ENCODE data around the gene PSMD5. TPM values are rescaled to one million over a fixed set of nuclear protein-coding genes. Genes with fewer than 3 reads are reported as not detected.
"Not testable (repeated sequence)": the region's sequence is repeated elsewhere in the genome, so short reads cannot be mapped to it uniquely, and the experiment has no call there.

PSMD5 gene
- total and polyA plus RNA-seq, 2 donors (not counting 1 experiment from before 2014, with no cell fraction given) = 33.9 to 48.3 TPM

DNA sequence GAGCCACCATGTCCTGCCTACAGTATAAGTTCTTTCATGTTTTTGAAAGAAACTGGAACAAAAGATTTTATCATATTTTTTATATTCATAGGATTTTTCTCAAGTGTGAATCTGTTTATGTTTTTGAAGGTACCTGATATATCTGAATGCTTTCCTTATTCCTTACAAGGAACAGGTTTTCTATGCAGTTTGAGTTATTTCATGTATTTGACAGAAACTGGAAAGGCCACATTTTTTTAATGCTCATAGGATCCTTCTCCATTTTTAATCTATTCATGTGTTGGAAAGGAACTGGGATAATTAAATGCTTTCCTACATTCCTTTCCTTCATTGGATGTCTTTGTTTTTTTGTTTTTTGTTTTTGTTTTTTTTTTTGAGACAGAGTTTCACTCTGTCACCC is 33.8 kb downstream of the PSMD5 start:
- no peaks in the 10 kb centered on the region for H3K4me1 ChIP-seq (ENCODE audit: control insufficient read depth, extremely low read depth, insufficient read depth, low read length)
- H3K4me2 ChIP-seq (ENCODE audit: extremely low read depth, insufficient read depth, low read length) = no peak overlapping the region
- H3K27ac ChIP-seq (ENCODE audit: insufficient read depth, low read length) = no peak overlapping the region
- H3K4me3 ChIP-seq (replicated peaks in 1 of 4; ENCODE audit: control extremely low read depth in 1 of 4, insufficient read depth in 1 of 4, low read depth in 3 of 4, low read length in 4 of 4) = no peak overlapping the region
- no peaks in the 10 kb centered on the region for H4K20me1 ChIP-seq (ENCODE audit: control insufficient read depth, extremely low read depth, insufficient read depth, low read length)
- no peaks in the 10 kb centered on the region for H3K9me3 ChIP-seq (ENCODE audit: control insufficient read depth, insufficient read depth, low read depth, low read length)
- H2AFZ ChIP-seq (ENCODE audit: low read length) = no peak overlapping the region
- H3K27me3 ChIP-seq (ENCODE audit: control insufficient read depth, insufficient read depth, low read length) = no peaks in the 10 kb centered on the region
- H3K9ac ChIP-seq (ENCODE audit: insufficient read depth, low read length) = no peak overlapping the region
- H3K36me3 ChIP-seq (ENCODE audit: control insufficient read depth, insufficient read depth, low read length) = no peaks in the 10 kb centered on the region
- no peak for TF ChIP-seq CTCF (conservative IDR thresholded peaks at IDR 0.05 in 1 of 2, IDR thresholded peaks at IDR 0.05 in 1 of 2; ENCODE audit: low read depth in 1 of 2, low read length in 2 of 2)
- TF ChIP-seq EZH2 (IDR thresholded peaks at IDR 0.05; ENCODE audit: low read length, missing control alignments) = no peak
- no peak for DNase-seq (ENCODE audit: low read depth in 2 of 2)
- no peaks in the 10 kb centered on the region for H3K79me2 ChIP-seq (ENCODE audit: control insufficient read depth, insufficient read depth, low read length)

DNA sequence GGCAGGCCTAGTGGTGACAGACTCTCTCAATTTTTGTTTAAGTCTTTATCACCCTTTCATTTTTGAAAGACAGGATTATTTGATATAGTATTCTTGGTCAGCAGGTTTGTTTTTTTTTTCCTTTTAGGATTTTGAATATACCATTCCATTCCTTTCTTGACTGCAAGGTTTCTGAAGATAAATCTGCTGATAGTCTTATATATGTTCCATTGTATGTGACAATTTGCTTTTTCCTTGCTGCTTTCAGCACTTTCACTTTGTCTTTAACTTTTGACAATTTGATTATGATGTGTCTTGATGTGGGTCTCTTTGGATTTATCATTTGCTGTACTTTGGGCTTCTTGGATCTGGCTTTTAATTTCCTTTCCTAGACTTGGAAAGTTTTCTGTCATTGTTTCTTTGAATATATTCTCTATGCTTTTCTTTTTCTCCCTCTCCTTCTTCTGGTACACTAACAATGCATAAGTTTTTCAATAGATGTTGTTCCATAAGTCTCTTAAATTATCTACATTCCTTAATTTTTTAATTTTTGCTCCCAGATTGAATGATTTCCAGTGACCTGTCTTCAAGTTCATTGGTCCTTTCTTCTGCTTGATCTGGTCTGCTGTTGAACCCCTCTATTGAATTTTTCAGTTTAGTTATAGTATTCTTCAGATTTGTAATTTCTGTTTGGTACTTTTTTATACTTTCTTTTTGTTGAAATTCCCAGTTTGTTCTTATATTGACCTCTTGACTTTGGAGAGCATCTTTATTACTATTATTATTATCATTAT is 34.9 kb downstream of the PSMD5 start:
- Histone ChIP-seq H3K4me1 (ENCODE audit: control insufficient read depth, extremely low read depth, insufficient read depth, low read length) (no peaks in the 10 kb centered on the region), H3K79me2 (ENCODE audit: control insufficient read depth, insufficient read depth, low read length) (no peaks in the 10 kb centered on the region), H3K4me2 (ENCODE audit: extremely low read depth, insufficient read depth, low read length) (no peak overlapping the region), H3K4me3 (replicated peaks in 1 of 4; ENCODE audit: control extremely low read depth in 1 of 4, insufficient read depth in 1 of 4, low read depth in 3 of 4, low read length in 4 of 4) (no peak overlapping the region), H3K9ac (ENCODE audit: insufficient read depth, low read length) (no peak overlapping the region), H3K36me3 (ENCODE audit: control insufficient read depth, insufficient read depth, low read length) (no peaks in the 10 kb centered on the region), H4K20me1 (ENCODE audit: control insufficient read depth, extremely low read depth, insufficient read depth, low read length) (no peaks in the 10 kb centered on the region), H2AFZ (ENCODE audit: low read length) (no peak overlapping the region), H3K27ac (ENCODE audit: insufficient read depth, low read length) (no peak overlapping the region), H3K27me3 (ENCODE audit: control insufficient read depth, insufficient read depth, low read length) (no peaks in the 10 kb centered on the region), H3K9me3 (ENCODE audit: control insufficient read depth, insufficient read depth, low read depth, low read length) (no peaks in the 10 kb centered on the region)
- no peak for DNase-seq (ENCODE audit: low read depth in 2 of 2)
- TF ChIP-seq CTCF (conservative IDR thresholded peaks at IDR 0.05 in 1 of 2, IDR thresholded peaks at IDR 0.05 in 1 of 2; ENCODE audit: low read depth in 1 of 2, low read length in 2 of 2) = no peak
- no peak for TF ChIP-seq EZH2 (IDR thresholded peaks at IDR 0.05; ENCODE audit: low read length, missing control alignments)

- not testable (repeated sequence) for H3K9ac ChIP-seq (ENCODE audit: insufficient read depth, low read length); H3K36me3 ChIP-seq (ENCODE audit: control insufficient read depth, insufficient read depth, low read length); H3K9me3 ChIP-seq (ENCODE audit: control insufficient read depth, insufficient read depth, low read depth, low read length); H3K79me2 ChIP-seq (ENCODE audit: control insufficient read depth, insufficient read depth, low read length); H3K4me3 ChIP-seq (replicated peaks in 1 of 4; ENCODE audit: control extremely low read depth in 1 of 4, insufficient read depth in 1 of 4, low read depth in 3 of 4, low read length in 4 of 4); H2AFZ ChIP-seq (ENCODE audit: low read length); H3K4me2 ChIP-seq (ENCODE audit: extremely low read depth, insufficient read depth, low read length); H3K4me1 ChIP-seq (ENCODE audit: control insufficient read depth, extremely low read depth, insufficient read depth, low read length); H3K27me3 ChIP-seq (ENCODE audit: control insufficient read depth, insufficient read depth, low read length); H4K20me1 ChIP-seq (ENCODE audit: control insufficient read depth, extremely low read depth, insufficient read depth, low read length); DNase-seq (ENCODE audit: low read depth in 2 of 2); H3K27ac ChIP-seq (ENCODE audit: insufficient read depth, low read length)
Observed at GRCh38 chr9:120804784-120805363, 37.8 kb downstream of the PSMD5 start.

Measured in fibroblast of lung (primary cell).